HK-2 (cell line): ENCODE data around the gene FTH1.

Experiments
- DNase-seq: peaks from one replicate; pipeline ENCODE4 v3.0.0-alpha.2; 2018; ENCODE audit not compliant: unreplicated experiment

The FTH1 gene

GRCh38 chr11:61948505-61948904 is 18.9 kb downstream of the FTH1 start:
- no peak for DNase-seq

- DNase-seq: peak; percentile 66
These were observed 19.8 kb downstream of the FTH1 start for GRCh38 chr11:61947486-61948210.

GRCh38 chr11:61946894-61947293 is 20.5 kb downstream of the FTH1 start:
- no peak for DNase-seq

- no peak for DNase-seq
These were observed 22.2 kb downstream of the FTH1 start for GRCh38 chr11:61945191-61945590.

GRCh38 chr11:61940466-61940865 is 27.0 kb downstream of the FTH1 start:
- no peak for DNase-seq

- DNase-seq: no peak
These were observed 31.6 kb downstream of the FTH1 start for GRCh38 chr11:61935861-61936260.

GRCh38 chr11:61930933-61931332 is 36.5 kb downstream of the FTH1 start:
- DNase-seq: no peak

- no peak for DNase-seq
These were observed 38.8 kb downstream of the FTH1 start for GRCh38 chr11:61928606-61929005.

- no peak for DNase-seq
These were observed 39.9 kb downstream of the FTH1 start for GRCh38 chr11:61927501-61927900.

- no peak for DNase-seq
These were observed 41.2 kb downstream of the FTH1 start for GRCh38 chr11:61926235-61926634.

- no peak for DNase-seq
These were observed 41.7 kb downstream of the FTH1 start for GRCh38 chr11:61925736-61926135.

GRCh38 chr11:61924064-61924455 is 43.4 kb downstream of the FTH1 start:
- no peak for DNase-seq

GRCh38 chr11:61923166-61924063 is 44.0 kb downstream of the FTH1 start:
- DNase-seq: no peak

- DNase-seq: no peak
These were observed 44.9 kb downstream of the FTH1 start for GRCh38 chr11:61922539-61922938.

GRCh38 chr11:61921446-61921845 is 46.0 kb downstream of the FTH1 start:
- DNase-seq: no peak

- peak; percentile 65 for DNase-seq
These were observed 47.5 kb downstream of the FTH1 start for GRCh38 chr11:61919705-61920631.

- no peak for DNase-seq
These were observed 48.3 kb downstream of the FTH1 start for GRCh38 chr11:61918938-61919704.

GRCh38 chr11:61918251-61918937 is 49.0 kb downstream of the FTH1 start:
- DNase-seq: no peak

- no peak for DNase-seq
These were observed 49.9 kb downstream of the FTH1 start, which contains the start of gene RAB3IL1 for GRCh38 chr11:61917334-61918109. Gene RAB3IL1, minus strand, starts transcription at chr11:61917566. Its CDS starts 199 bp downstream, at chr11:61917367.
